Measurements from ENCODE around the gene SETDB1. TPM values are rescaled to one million over a fixed set of nuclear protein-coding genes. Genes with fewer than 3 reads are reported as not detected.
A peak's percentile ranks its signal among the peaks of the same experiment; 100 is the strongest.

The SETDB1 gene
- polyA plus RNA-seq, 1 donor, result 38.6 TPM

DNA sequence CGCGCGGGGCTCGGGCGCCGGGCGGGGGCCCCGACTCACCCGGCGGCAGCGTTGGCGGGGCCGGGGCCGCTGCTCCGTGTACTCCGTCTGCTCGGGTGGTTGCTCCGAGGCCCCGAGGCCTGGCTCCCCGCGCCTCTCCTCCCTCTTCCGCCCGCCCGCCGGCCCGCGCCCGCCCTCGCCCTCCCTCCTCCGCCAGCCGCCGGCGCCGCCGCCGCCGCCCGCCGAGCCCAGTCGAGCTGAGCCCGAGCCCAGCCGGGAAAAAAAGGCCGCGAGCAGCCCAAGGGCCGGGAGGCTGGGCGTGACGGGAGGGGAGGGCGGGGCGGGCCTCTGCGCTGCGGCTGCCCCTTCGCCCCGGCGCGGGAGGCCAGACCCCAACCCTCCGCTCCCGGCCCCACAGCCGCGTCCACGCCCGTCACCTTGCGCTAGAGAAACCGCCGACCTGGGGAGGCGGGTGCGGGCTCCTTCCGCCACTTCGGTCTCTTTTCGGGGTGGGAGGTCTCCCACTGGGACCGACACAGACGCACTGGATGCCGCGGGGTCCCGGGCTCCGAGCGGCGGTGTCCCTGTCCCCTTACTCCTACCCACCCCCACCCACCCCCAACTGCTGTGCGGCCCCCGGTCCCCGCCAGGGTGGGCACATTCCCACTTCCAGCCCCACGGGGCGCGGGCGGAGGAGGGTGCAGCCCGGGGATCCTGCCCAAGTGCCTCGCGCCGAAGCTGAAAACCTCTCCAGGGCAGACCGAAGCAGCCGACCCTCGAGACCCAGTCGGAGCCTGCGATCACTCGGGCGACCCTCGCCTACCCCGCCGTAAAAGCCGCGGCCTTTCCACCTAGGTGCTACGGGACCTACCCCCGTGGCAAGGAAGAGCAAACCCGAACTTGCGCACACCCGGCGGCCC lies 48.7 kb downstream of the SETDB1 start, which contains the start of gene CERS2:
TSS of gene CERS2 (minus strand) at position 256 of the 899 bp plus-strand sequence. CDS start 5,745 bp downstream, outside the sequence.
- DNase-seq (ENCODE audit: low read depth), result peak; percentile 40

DNA sequence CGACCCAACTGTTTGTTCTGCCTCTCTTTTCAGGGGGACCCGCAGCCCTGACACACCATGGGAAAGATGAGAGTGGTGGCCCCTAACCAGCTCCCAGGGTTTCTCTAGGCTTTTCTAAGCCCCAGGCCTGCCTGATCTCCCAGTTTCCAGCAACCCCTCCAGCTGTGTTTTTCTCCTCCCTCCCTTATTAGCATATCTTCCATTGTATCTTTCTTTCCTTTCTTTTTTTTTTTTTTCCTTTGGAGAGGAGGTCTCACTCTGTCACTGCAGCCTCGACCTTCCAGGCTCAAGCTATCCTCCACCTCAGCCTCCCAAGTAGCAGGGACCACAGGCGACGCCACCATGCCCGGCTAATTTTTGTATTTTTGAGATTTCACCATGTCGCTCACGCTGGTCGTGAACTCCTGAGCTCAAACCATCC lies 50.2 kb downstream of the SETDB1 start:
- DNase-seq (ENCODE audit: low read depth), result no peak

DNA sequence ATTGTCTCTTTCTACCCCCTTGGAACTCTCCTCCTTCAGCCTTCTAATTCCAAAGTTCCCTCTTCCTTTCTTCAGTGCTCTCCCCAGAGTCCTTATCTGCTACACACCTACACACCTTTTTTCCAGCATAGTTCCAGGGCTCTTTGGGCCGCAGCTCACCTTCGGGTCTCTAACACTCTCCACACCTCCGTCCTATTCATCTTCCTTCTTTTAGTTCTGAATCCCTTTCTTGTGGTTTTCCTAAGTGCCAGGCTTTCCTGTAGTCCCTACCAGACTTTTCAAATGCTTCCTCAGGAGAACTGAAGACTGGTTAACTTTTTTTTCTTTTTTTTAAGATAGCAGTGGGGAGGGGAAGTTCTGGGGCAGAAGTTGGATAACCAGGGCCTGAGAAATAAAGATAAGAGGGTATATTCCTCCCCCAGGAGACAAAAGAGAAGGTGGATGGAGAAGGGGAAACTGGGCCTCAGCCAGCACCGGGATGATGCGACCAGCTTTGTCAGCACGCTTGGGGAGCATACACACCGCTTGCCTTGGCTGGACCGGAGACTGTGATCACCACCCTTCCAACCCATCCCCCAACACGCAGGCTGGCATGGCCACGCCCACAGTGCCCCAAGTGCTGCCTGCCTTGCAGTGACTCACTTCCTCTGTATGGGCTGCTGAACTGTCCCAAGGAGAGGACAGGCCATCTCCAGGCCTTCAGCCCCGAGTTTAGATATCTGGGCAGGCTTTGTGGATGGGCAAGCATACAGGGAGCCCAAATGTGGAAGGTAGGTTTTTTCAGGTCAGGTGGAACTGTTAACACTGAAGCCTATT lies 50.9 kb downstream of the SETDB1 start:
- no peak for DNase-seq (ENCODE audit: low read depth)

DNA sequence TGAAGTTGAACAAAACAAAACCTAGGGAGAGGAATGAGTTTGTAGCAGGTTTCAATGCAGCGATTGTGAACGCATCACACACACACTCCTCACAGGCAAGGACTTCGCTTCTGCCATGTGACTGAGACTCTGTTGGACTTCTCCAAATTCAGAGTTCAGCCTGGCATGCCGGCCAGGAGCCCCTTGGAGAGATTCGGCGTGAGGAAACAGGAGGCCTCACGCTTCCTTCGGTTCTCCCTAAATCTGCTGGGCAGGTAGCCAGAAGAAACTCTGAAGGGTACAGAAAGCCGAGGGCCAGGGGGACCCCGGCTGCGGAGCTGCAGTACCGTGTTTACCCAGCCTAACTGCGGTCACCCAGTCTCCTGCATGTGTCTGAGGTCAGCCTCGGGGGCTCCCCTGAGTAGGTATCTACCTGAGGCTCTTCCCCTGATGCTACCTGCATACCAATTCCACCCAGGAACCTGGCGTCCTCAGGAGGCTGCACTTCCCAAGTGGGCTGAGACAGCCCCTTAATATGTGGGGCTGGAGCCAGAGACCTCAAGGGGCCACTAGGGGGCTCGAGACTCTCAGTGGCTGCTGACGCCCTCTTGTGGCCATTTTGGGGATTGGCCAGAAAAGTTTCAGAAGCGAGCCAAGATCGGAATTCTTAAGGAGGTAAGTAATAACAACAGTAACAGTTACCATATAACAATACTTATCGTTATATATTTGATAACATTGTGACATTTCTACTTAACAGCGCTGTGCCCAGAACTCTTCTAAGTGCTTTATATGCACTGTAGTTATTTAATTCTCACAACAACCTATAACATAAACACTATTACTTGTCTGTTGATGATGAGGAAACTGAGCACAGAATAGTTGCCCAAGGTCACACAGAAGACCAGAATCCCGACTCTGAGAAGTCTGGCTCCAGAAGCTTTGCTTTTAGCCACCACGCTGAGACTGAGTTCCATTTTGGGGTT lies 53.2 kb downstream of the SETDB1 start:
- peak; percentile 79 for DNase-seq (ENCODE audit: low read depth)

DNA sequence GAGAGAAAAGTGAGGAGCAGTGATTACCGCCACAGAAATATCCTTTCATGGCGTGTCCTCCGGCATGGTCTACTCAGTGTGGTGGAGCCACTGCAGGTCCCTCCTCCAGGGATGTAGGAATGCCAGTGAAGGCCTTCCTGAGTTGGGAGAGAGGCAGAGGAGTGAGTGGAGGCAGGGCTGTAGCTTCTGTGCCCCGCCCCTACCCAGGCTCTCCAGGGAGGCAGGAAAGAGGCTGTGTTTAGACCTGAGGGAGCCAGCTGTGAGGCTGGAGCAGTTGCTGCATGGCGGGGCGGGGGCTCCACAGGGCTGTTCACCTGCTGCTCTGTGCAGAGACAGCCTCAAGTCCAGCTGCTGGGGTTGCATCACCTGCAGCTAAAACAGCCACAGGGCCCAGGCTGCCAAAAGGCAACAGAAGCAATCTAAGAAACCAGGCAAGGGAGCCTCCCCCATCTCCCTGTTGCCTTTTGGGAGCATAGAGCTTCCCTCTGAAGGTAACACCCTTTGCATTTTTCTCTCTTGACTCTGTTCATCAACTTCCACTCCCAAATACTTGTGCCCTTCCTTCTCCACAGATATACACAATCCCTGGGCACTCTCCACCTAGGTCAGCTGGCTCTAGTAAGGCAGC lies 55.1 kb downstream of the SETDB1 start:
- no peak for DNase-seq (ENCODE audit: low read depth)

DNA sequence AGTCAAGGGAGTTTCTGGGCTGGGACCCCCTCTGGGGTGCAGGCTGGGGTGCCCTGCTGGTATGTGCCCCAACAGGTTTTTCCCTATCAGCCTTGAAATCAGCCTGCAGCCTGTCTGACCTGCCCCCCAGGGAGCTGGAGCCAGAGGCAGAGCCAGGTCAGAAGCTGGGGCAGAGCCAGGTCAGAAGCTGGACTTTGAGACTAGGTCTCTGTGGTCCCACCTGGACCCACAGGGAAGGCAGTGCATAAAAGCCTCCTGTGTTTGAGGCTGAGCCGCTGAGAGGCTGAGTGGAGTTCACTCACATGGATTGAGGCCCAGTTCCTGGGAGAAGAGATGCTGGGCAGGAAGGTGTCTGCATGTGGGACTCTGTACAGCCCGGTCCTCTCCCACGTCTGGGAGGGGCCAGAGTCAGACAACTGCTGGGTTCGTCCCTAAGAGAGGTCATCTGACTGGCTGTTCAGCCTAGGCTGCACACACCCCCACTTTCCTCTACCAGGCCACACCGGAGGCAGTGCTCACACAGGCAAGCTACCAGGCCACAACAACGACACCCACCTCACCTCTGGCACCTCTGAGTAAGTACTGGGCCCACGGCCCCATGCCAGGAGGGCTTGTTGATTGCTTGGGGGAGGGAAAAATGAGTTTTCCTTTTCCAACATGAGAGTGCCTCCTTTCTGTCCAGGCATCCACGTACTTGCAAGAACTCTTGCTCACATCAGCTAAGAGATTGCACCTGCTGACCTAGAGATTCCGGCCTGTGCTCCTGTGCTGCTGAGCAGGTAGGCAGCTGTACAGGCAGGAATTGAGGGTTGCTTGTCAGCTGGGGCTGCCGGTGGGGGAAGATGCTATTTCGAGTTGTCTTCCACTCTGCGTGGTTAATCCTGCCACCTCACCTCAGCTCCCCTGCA lies 55.9 kb downstream of the SETDB1 start, which contains the start of gene ANXA9:
TSS of gene ANXA9 (plus strand) at position 488 of the 908 bp plus-strand sequence. CDS start 814 bp downstream, outside the sequence.
- DNase-seq (ENCODE audit: low read depth), result no peak

DNA sequence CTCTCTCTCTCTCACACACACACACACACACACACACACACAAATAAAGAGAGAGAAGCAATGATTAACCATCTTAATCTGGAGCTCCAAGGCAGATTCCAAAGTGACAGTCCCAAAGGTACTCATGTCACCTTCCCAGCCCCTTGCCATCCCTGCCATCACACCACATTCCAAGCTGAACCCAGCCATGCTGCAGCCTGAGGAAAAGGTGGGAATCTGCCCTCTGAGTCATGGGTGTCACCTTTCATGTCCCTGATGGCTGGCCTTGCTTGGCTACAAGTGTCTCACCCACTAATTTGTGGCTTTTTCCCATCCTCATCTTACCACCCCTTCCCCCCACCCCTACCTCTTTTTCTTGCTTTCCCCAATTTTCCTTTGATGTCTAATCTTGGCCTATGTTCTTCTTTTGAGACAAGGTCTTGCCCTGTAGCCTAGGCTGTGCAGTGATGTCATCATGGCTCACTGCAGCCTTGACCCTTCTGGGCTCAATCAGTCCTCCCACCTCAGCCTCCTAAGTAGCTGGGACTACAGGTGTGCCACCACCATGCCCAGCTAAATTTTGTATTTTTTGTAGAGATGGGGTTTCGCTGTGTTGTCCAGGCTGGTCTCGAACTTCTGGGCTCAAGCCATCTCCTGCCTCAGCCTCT lies 59.1 kb downstream of the SETDB1 start:
- no peak for DNase-seq (ENCODE audit: low read depth)

DNA sequence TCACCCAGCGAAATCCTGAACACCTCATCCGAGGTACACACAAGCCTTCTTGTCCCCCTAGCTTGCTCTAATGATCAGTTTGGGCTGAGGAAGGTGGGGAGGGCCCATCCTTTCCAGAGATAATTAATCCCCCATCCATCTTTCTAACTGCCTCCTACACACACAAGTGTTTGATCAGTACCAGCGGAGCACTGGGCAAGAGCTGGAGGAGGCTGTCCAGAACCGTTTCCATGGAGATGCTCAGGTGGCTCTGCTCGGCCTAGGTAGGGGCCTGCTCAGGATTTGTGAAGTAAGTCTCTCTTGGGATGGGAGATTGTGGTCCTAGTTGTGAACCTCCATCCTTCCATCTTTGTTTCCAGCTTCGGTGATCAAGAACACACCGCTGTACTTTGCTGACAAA lies 61.8 kb downstream of the SETDB1 start:
- DNase-seq (ENCODE audit: low read depth), result no peak

DNA sequence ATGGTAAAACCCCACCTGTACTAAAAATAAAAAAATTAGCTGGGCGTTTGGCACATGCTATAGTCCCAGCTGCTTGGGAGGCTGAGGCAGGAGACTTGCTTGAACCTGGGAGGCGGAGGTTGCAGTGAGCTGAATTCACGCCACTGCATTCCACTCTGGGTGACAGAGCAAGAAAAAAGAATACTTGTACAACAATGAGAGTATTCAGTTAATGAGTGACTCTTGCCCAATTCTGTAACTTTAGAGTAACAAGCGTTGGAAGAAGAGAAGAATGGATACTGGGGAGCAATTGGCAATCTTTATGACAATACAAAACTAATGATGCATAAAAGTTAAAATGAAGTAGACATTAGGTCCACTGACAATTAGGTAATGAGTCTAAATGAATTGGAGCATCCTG lies 66.5 kb downstream of the SETDB1 start:
- DNase-seq (ENCODE audit: low read depth), result no peak

DNA sequence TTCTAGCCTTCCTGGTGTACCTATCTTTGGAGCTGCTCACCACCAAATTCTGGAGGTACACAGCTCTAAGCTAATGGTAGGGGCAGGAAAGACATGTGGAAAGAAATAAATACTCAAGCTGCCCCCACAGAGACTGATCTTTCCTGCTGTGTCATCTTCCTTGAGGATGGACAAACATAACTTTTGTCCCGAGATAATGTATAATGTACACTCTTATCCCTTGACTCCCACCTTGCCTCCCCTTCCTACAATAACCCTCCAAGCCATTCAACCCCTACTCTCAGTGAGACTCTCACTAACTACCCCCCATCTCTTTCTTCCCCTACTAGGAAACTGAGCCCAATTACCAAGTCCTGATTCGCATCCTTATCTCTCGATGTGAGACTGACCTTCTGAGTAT lies 68.1 kb downstream of the SETDB1 start:
- DNase-seq (ENCODE audit: low read depth), result no peak

DNA sequence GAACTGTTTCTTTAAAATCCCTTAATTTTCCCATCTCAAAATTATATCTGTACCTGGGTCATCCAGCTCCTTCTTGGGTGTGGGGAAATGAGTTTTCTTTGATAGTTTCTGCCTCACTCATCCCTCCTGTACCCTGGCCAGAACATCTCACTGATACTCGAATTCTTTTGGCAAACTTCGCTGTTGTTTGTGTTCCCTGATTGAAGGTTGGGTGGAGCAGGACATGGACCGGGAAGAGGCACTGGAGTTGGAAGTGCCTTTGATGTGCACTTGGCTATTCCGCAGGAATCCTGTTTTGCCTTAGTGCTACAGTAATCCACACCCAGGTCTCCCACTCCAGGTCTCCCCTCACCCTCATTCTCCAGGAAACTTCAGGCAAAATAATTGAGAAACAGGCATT lies 69.3 kb downstream of the SETDB1 start:
- no peak for DNase-seq (ENCODE audit: low read depth)

DNA sequence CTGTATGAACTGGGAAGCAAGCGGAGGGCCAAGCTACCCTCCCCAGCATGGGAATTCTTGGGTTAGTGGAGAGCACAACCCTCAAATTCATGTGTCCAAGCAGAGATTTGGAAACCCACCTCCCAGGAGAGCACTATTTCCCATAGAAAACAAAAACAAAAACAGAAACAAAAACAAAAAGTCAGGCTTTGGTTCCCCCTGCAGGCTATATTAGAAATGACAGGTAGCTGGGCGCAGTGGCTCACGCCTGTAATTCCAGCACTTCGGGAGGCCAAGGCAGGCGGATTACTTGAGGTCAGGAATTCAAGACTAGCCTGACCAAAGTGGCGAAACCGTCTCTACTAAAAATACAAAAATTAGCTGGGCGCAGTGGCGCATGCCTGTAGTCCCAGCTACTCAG lies 69.7 kb downstream of the SETDB1 start:
- no peak for DNase-seq (ENCODE audit: low read depth)

DNA sequence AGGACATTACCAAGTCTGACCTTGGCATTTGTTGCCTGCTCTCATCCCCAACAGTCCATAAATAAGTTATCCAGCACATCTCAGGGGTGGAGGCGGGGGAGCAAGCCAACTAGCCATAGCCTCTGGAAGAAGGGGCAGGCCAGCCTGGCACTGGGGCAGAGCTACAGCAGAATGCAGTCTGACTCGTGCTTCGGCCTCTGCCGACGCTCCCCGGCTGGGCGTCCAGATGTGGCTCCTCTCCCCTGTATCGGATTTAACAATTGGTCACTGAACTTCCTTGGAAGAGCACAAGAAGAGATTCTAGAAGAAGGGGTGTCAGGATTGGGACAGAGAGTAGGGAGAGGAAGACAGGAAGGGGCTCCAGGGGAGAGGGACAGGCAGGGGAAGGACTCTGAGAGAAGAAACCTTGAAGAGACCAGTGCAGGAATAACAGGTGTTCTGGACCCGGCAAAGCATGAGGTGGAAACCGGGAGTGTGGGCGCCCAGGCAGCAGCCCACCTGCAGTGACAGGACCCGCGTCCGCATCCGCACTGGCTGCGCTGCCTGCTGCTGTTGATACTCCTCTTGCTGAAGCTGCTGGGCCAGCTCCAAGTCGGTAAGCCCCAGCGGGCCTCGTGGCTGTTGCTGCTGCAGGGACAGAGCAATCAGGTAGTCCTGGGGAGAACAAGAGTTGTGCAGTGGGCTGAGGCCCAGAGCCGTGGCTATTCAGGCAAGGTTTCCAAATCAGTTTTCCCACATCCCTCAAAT lies 71.1 kb downstream of the SETDB1 start:
- no peak for DNase-seq (ENCODE audit: low read depth)

DNA sequence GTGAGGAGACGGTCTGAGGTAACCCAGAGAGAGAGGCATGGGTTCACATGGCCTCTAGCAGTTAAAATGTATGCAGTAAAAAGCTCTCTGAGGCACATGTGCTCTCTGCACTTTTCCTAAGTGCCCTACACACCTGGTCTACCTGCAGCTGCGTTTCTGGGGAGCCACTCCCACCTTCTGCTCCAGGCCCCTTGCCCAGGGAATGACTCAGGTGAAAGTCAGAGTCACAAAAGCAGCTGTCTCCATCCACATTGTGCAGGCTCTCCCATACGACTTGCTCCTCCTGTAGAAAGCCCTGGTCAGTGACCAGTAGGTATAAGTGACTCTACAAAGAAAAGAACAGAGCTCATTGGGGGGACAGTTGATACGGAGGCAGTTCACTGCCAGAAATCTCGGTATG lies 71.8 kb downstream of the SETDB1 start:
- DNase-seq (ENCODE audit: low read depth), result no peak

DNA sequence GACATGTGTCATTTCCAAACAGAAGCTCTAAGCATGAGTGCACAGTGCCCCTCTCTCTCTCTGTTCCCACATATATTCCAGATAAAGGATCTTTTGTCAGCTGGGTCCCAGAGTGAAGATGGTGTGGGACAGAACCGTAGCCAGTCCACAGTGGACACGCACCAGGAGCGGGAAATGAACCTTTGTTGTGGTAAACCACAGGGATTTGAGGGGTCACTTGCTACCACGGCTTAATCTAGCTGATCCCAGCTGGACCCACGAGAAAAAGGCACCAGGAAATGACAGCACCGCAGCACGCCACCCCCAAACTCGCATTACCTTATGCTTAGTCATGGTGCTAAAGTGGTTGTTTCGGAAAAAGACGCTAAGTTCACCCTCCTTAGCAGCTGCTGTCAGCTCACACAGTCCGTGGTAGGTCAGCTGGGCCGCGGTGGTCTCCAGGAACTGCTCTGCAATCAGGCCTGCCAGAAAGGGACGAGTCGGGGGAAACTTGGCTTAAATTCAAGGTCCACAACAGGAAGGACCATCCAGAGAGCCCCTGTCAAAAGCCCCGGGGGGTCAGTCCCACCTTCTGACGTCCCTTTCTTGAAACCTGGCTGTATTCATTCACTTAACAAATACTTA lies 73.0 kb downstream of the SETDB1 start:
- DNase-seq (ENCODE audit: low read depth), result no peak

DNA sequence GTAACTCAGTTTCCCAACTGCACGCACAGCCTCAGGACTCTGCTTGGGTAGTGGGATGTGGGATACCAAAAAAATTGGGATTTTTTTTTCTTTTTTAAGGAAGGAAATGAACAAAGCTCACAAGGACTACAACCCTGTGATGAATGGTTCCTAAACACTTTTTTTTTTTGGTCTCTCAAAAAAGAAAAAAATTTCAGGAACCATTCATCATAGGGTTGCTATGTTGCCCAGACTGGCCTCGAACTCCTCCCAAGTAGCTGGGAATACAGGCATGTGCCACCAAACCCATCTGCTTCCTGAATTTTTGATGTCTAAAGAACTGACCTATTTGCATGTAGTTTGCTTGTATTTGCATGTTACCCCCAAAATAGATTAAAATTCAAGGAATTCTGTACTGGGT lies 73.8 kb downstream of the SETDB1 start:
- no peak for DNase-seq (ENCODE audit: low read depth)

DNA sequence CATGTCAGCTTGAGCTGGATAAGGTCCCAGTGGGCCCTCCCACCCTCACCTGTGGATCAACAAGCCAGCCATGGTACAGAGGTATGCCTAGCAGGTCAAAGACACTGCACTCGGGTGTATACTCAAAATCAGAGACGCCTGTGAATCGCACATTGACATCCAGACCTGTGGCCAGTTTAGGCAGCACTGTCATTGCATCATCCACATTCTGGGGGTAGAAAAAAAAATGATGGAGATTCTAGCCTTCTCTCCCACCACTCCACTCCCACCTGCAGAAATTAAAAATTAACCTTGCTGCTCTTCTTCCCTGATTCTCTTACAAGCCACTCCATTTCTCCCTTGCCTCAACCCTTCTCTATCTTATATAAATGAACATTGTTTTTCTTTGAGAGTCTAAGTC lies 74.2 kb downstream of the SETDB1 start:
- no peak for DNase-seq (ENCODE audit: low read depth)

DNA sequence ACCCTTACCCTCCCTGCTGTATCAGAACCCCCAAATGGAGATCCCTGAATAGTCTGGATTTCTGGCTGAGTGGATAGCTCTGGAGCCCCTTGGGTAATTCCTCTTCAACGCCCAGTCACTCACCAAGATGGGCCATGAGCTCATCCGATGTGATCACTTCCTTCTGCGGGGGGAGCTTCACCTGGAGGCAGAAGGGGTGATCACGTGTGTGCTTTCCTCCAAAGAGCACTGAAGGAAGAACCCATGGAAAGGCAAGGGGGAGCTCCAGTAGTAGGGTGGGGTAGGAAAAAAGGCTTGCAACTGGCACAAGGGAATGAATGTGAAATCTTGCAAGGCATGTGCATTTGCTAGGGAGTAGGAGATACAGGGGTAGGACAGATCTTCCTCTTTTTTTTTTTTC lies 75.4 kb downstream of the SETDB1 start:
- no peak for DNase-seq (ENCODE audit: low read depth)

Data from forelimb muscle (tissue), 1 donor.